ENCODE results near the gene CDON.

CDON gene, protein sequence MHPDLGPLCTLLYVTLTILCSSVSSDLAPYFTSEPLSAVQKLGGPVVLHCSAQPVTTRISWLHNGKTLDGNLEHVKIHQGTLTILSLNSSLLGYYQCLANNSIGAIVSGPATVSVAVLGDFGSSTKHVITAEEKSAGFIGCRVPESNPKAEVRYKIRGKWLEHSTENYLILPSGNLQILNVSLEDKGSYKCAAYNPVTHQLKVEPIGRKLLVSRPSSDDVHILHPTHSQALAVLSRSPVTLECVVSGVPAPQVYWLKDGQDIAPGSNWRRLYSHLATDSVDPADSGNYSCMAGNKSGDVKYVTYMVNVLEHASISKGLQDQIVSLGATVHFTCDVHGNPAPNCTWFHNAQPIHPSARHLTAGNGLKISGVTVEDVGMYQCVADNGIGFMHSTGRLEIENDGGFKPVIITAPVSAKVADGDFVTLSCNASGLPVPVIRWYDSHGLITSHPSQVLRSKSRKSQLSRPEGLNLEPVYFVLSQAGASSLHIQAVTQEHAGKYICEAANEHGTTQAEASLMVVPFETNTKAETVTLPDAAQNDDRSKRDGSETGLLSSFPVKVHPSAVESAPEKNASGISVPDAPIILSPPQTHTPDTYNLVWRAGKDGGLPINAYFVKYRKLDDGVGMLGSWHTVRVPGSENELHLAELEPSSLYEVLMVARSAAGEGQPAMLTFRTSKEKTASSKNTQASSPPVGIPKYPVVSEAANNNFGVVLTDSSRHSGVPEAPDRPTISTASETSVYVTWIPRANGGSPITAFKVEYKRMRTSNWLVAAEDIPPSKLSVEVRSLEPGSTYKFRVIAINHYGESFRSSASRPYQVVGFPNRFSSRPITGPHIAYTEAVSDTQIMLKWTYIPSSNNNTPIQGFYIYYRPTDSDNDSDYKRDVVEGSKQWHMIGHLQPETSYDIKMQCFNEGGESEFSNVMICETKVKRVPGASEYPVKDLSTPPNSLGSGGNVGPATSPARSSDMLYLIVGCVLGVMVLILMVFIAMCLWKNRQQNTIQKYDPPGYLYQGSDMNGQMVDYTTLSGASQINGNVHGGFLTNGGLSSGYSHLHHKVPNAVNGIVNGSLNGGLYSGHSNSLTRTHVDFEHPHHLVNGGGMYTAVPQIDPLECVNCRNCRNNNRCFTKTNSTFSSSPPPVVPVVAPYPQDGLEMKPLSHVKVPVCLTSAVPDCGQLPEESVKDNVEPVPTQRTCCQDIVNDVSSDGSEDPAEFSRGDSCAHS (N-terminal part only)

DNA sequence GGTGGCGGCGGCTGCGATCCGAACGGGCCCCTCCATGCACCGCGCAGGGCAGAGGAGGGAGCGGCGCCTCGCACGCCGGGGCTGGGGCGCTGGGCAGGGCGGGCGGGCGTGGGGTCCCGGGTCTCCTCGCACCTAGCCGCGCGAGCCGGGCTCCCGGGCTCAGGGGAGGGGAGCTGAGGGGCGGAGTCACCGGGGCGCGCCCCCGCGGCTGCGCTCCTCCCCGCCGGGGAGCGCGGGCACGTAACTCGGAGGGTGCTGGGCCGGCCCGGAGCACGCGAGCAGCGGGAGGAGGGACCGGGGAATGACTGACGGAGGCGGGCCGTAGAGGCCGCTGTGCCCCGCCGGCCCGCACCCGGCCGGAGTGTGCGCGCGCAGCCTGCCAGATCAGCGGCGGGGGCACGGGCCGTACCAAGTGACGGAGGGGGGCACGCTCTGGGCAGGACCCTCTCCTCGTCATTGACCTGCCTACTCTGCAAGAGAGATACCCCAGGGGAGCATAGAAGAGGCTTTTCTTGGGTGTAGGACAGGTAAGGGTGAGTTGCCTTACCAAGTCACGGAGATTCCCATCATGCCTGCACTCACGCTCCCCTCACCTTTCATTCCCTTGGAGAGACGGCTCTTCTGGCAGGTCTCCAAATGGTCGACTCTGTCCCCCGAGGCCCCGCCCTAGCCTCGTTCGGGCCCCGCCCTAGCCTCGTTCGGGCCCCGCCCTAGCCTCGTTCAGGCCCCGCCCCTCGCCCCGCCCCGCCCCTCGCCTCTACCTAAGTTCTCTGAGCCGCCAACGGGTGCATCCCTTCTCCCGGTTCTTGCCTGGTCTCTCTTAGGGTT lies at the start of gene CDON:
Gene CDON, minus strand, starts transcription at position 188 of the 828 bp plus-strand sequence. CDS start 39,390 bp downstream, outside the sequence.
- peak; percentile 98 for ATAC-seq
- DNase-seq: peak; percentile 92

DNA sequence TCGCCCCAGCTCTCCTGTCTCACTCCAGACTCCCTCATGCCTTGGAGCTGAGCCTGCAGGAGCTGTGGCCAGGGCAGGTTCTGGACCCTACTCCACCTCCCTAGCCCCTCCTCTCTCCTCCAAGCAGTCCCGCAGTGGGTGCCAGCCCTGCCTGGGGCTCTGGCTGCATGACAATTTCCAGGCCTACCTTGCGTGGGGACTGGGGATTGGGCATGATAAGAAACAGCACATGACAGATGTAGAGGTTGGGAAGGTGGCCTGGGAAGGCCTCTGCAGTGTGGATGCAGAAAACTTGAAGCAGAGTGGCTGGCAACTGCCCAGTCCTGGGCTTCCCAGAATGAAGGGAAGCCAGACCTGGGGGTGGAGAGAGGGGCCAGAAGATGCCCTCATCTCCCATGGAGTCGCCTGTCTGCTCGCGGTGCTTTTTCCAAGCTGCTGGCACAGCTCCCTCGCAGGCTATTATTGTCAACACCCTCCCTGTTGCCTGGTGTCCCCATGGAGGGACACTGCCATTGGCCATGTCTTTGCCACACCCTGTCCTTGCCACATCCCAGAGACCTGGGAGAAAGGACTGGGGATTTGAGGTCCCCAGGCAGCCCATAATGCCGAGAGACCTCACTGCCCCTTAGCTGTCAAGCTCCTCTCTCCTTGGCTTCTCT lies 48.9 kb upstream of the CDON start:
- ATAC-seq (no peak), DNase-seq (no peak)

DNA sequence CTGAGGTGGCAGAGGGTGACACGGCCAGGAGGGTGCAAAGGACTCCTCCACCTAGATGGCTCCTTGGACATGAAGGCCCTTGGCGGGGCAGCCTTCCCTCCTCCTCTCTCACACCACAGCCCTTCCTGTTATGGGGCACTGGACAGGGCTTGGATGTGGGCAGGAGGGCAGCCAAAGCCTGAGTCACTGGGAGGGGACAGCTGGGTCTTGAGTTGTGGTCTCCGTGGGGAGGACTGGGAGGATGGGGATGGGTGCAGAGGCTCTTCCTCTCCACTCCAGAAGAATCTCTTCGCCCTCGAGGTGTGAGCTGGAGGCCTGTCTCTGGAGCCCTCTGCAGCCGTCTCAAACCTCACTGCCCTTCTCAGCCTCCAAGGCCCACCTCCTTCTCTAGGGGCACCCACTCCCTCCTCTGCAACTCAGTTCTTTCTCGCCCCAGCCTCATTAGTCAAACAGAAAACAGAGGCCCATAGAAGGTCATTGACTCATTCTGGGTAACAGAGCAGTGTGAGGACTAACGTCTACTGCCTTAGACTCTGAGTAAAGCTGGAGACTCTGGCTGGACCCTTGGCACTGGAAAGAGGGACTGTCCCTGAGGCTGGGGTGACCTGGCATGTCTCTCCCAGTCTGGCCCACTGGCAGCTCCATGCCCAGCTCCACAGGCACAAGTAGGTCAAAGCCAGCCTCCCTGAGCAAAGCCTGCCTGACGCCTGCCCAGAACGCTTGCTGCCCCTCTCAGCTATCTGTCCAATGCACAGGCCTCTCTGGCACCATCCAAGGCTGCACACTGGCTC lies 47.5 kb upstream of the CDON start:
- ATAC-seq: peak; percentile 89
- DNase-seq: no peak

DNA sequence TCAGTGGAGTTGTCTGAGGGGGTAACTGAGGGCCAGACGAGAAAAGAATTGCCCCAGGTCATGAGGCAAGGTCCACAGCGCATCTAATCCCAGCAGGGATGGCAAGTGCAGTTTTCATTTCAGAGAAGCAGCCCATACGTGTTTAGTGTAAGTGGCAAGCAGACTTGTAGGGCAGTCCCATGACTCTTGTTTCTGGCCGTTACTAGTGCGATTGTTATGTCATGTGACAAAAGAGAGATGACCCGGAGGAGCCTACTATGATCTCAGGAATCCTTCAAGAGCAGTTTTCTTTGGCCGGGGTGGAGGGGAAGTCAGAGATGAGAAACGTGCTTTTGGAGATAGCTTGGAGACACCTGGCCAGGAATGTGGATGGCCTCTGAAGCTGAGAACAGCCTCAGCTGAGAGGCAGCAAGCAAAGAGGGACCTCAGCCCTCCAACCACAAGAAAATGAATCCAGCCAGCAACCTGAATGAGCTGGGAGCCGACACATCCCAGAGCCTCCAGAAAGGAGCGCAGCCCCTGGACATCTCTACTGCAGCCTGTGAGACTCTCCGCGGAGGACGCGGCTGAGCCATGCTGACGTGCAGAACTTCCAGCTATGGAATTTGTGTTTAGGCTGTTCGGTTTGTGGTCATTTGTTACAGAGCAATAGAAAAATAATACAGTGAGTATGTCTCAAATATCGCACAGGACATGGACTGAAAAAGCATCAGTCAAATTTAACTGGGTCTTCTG lies 44.1 kb upstream of the CDON start:
- ATAC-seq (no peak), DNase-seq (no peak)

DNA sequence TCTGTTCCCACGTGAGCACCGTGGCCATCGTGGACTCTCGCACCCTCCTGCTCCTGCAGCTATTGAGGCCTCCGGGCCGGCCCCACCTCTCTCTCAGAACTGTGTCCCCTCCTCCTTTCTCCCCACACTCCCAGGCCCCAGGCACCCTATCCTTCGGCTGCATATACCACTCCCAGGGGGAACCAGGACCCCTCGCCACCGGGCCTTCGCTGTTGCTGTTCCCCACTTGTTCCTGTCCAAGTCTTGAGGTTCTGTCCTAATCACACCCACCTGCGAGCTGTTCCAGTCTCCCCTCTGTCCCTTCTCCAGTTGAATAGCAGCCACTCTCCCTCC lies 43.0 kb upstream of the CDON start:
- ATAC-seq (no peak), DNase-seq (no peak)

DNA sequence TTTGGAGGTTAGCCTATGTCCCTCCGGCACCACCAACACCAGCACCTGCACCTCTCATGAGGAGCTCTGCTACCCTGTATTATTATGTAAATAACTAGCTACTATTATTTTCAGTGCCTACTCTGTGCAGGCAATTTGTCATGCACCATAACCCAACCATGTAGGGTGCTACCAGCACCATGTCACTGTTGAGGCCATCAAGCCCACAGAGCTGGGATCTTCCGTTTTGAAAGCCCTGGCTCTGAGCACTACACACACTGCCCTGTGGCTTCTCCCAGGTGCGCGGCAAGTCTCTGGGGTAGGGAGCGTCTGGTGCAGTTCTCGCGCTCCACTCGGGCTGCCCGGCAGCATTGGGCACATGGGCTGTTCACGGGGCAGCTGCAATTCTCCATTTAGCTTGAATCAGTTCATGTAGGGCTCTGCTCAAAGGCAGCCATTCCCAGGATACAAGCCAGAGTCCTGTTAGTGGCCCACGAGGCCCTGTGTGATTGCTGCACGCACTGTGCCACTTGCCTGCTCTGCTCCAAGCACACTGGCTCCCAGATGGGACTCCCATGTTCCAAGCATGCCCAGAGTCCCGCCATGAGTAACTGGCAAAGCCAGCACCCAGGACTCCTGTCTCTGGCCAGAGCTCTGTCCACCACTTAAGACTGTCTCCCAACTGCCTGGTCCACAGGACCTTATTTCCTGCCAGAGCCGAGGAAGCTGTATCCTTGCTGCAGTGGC lies 42.5 kb upstream of the CDON start:
- DNase-seq (no peak), ATAC-seq (no peak)

DNA sequence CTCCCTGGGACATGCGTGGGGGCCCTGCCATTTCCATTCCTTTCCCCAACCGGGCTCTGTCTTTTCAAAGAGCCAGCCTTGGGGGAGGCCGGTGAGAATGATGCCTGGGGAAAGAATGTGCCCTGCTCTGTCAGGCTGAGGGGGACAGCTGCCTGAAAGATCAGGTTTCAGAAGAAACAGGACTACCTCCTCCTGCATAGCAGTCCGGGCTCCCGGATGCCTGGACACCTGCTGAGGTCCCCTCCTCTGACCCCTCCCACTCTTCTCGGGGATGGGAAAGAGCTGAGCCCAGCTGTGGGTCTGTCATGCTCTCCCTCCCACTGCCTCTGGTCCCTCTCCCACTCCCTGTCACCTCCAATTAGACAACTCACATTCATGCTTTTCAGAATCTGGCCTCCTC lies 41.8 kb upstream of the CDON start:
- DNase-seq (no peak), ATAC-seq (no peak)

DNA sequence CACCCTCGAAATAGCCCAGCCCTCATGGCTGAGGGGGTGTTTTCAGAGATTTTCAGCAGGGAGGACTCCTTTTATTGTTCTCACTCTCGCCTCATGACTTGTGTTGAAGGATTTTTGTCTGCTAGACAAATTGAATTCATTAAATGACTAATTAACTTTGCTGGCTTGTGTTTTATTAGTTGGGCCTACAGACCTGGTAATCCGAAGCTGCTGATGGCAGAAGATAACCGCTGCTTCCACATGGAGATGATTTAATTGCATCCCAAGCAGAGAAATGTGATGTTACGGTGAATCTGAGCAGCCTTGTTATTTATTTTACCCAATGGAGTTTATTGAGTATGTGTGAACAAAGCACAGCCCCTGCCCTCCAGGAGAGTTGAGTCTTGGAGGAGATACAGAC lies 40.5 kb upstream of the CDON start:
- no peak for ATAC-seq

DNA sequence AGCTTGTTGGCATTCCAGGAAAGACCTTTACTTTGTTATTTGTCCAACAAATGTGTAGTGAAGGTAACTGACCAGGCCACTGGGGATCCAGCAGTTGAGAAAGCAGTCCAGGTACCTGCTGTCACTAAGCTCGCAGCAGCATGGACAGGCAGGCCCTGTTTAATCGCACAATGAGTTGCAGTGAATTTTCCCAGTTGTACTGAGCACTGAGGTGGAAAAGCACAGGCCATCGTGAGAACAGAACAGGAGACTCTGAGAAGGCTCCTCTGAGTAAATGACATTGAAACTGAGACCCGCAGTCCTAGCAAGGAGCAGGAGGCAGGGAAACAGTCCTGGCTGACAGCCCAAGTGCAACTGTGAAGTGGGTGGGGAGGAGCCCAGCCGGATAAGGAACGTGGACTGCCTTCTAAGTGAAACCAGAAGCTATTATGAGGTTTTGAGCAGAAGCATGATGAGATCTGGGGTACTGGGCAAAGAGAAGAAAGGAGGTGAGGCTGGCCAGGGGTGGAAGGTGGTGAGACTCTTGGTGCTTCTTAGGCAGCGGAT lies 39.8 kb upstream of the CDON start:
- no peak for DNase-seq
- no peak for ATAC-seq

More for the DNA sequence above, 40.5 kb upstream of the CDON start:
- DNase-seq: no peak

DNA sequence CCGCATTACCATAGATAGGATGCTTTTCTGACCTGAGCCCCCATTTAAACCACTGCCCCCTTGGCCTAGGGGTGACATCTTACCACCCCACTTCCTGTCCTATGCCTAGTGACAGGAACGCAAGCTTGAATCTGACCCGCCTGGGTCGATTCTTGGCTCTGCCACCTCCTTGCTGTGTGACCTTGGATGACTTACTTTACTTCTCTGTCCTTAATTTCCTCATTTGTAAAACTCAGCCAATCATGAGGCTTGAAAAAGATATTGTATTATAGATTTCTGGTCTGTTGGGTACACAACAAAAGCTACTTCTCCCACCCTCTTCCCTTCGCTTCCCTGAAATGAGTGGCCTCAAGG lies 39.2 kb upstream of the CDON start:
- DNase-seq (no peak), ATAC-seq (no peak)

DNA sequence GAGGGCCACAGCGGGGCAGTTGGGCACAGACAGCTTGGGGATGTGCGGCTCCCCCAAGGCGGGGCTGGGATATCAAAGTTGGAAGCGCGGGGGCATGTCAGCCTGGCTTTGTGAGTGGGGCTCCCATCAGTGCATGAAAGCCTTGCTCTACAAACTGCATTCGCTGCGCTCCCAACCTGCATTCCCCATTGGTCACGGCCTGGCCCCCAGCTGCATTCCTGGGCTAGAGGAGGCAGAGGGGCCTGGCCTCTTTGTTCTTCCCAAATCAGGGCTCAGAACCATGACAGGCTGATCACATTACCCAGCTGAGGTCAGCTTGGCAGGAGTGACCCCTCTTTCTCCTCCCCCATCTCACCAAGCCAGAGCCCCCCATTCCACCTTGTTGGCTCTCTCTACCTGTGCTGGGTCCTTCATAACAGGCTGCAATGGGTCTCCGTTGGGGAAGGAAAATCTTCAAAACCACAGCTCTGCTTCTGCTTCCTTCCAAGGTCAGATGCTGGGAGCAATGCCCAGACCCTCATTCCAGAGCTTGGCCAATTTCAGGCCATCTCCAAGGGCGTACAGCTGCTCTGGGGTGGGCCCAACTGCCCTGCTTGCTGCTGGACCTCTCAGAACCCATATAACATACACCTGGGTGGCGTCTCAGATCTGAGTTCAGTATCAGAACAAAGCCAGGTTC lies 38.7 kb upstream of the CDON start:
- no peak for ATAC-seq
- no peak for DNase-seq

DNA sequence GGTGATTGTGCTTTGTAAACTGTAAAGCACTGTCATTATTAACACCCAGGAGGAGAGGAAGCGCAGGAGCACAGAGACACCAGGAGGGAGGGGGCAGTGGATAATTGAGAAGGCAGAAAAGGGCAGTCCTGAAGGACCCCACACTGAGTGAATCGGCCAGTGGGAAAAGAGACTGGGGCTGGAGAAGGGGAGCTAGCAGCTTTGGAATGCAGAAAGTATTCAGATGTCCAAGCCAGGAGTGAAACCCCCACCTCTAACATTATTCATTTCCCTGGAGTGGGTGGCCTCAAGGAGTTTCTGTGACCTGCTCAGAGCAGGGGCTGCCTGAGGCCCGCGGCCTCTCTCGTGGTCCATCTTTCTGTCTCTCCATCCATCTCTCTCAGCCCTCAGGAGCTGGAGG lies 38.0 kb upstream of the CDON start:
- DNase-seq (no peak), ATAC-seq (no peak)

DNA sequence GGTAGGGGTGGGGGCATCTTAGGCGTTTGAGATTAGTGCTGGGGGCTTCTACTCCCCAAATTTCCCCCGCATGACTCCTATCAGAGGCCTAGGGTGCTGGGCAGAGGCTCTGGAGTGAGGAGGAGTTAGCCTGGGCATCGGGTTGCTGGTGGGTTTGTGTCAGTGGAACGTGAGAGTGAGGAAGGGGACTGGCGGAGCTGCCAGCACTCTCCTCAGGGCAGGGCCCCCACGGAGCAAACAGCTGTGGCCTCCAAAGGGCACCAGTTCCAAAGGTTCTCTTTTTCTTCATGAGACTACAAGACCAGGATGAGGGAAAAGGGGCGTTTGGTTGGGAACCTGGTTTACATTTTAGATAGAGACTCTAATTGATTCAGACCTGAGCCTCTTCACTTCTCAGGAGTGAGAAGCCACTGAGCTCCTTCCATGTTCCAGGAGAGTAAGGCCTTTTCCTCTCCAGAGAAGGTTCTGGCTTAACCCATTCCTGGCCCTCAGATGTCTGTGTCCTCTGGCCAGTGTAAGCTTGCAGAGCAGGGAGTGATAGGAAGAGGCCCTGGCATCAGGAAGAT lies 35.6 kb upstream of the CDON start:
- ATAC-seq (no peak), DNase-seq (no peak)

DNA sequence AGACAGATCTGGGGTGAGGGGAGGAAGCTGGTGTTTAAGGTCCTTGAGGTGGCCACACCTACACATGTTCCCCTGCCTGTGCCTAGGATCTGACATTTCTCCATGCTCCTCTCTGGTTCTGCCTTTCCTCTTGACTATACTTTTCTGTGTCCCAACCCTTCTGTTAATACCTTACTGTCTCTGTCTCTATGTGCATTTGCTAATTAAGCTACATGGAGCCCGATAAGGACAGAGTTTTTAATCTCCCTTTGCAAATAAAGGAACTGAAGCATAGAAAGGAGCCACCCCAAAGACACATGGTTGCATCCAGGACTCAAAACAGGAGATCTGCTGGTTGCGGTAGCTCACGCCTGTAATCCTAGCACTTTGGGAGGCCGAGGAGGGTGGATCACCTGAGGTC lies 33.1 kb upstream of the CDON start:
- ATAC-seq (no peak), DNase-seq (no peak)

DNA sequence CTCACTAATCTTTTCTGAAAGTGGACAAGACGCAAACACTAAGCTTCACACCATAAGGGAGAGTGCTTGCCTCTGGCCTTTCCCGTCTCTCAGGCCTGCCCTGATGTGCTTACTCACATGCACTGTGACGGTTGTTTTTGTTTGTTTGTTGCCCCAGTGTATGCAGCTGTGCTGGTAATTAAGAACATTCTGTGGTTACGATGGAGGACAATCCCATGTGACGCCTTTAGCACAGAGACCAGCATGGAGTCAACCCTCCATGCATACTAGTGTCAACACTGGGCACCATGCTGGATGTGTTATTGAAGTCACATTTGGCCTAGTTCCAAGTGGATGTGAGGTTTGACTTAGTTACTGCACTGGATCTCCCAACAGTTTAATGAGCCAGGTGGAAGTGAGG lies 27.8 kb upstream of the CDON start:
- DNase-seq (no peak), ATAC-seq (no peak)

DNA sequence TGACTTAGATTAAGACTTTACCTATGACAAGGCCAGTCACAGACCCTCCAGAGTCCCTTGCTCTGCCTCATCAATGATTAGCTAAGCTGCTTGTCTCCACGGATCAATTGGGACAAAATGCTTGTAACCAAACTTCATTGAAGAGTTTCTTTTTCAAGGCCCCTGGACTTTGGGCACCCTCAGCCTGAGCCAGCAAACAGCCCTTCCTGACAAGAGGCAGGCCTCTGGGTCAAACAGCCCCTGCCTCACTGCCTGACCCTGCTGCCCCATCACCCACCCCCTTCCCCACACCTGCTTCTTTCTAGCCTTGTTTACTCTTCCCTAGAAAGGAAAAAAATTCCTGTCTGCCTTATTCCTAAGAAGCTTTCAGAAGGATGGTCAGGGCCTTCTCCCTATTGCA lies 26.3 kb upstream of the CDON start:
- DNase-seq (no peak), ATAC-seq (no peak)

DNA sequence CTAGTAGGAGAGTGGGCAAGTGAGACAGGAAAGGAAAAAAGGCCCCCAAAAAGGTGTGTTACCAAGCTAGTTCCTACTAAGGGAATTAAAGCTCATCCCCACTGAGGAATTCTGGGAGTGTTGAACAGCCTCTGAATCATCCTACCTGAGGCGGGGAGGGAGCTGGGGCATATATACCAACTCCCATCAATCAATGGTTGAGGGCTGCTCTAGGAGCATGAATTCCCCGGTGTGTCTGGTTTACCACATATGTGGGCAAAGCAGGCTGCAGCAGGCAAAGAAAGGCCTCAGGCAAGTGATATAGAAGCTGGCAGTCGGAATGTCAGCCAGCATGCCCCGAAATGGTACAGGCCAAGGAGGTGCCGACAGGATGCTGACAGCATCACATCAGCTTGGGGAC lies 23.6 kb upstream of the CDON start:
- ATAC-seq (no peak), DNase-seq (no peak)

DNA sequence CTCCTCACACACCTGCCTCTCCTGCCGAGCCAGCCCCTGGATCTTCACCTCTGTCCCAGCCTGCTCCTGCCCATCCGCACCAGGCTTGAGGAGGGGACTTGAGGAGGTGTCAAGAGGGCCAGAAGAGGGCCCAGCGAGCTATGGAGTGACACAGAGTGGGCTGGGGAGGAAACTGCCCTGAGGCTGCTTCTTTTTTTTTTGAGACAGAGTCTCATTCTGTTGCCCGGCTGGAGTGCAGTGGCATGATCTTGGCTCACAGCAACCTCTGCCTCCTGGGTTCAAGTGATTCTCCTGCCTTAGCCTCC lies 21.9 kb upstream of the CDON start:
- ATAC-seq (no peak), DNase-seq (no peak)
